Measurements from ENCODE around the gene NOX3.
A peak's percentile ranks its signal among the peaks of the same experiment; 100 is the strongest.

NOX3 gene

GRCh38 chr6:155455766-155456165 lies at the start of gene NOX3:
Gene NOX3 (minus strand): TSS chr6:155455839. CDS start chr6:155455800, 39 bp downstream.
- no peak within 1 kb of the TSS for H3K4me3 ChIP-seq (ENCODE audit: low read depth, low read length)
- DNase-seq (ENCODE audit: low read depth), result no peak
- no peak for TF ChIP-seq CTCF (IDR thresholded peaks at IDR 0.05; ENCODE audit: insufficient read depth, low read depth, low read length, missing control alignments)

- H3K4me3 ChIP-seq (ENCODE audit: low read depth, low read length), result no peak overlapping the region
- TF ChIP-seq CTCF (IDR thresholded peaks at IDR 0.05; ENCODE audit: insufficient read depth, low read depth, low read length, missing control alignments), result no peak
- DNase-seq (ENCODE audit: low read depth), result no peak
Observed at GRCh38 chr6:155504848-155505607, 49.4 kb upstream of the NOX3 start.

- TF ChIP-seq CTCF (IDR thresholded peaks at IDR 0.05; ENCODE audit: insufficient read depth, low read depth, low read length, missing control alignments), result no peak
- DNase-seq (ENCODE audit: low read depth), result no peak
- no peak overlapping the region for H3K4me3 ChIP-seq (ENCODE audit: low read depth, low read length)
Observed at GRCh38 chr6:155502393-155502792, 46.8 kb upstream of the NOX3 start.

- TF ChIP-seq CTCF (IDR thresholded peaks at IDR 0.05; ENCODE audit: insufficient read depth, low read depth, low read length, missing control alignments), result no peak
- H3K4me3 ChIP-seq (ENCODE audit: low read depth, low read length), result no peak overlapping the region
- no peak for DNase-seq (ENCODE audit: low read depth)
Observed at GRCh38 chr6:155499574-155499973, 43.9 kb upstream of the NOX3 start.

GRCh38 chr6:155498370-155498769 lies 42.7 kb upstream of the NOX3 start:
- H3K4me3 ChIP-seq (ENCODE audit: low read depth, low read length), result no peak overlapping the region
- no peak for DNase-seq (ENCODE audit: low read depth)
- no peak for TF ChIP-seq CTCF (IDR thresholded peaks at IDR 0.05; ENCODE audit: insufficient read depth, low read depth, low read length, missing control alignments)

- H3K4me3 ChIP-seq (ENCODE audit: low read depth, low read length), result no peak overlapping the region
- peak; percentile 10 for DNase-seq (ENCODE audit: low read depth)
- TF ChIP-seq CTCF (IDR thresholded peaks at IDR 0.05; ENCODE audit: insufficient read depth, low read depth, low read length, missing control alignments), result no peak
Observed at GRCh38 chr6:155497273-155497672, 41.6 kb upstream of the NOX3 start.

All from GM12865 (cell line).